Activated CD4-positive, alpha-beta T cell treated with anti-CD3 and anti-CD28 coated beads, Interleukin-2, amount 10 ng/mL, durations not matched to agents 24 days and 14 days (primary cell): ENCODE results near the gene LMF1. TPM values are rescaled to one million over a fixed set of nuclear protein-coding genes. Genes with fewer than 3 reads are reported as not detected.
"Not testable (repeated sequence)": the region's sequence is repeated elsewhere in the genome, so short reads cannot be mapped to it uniquely, and the experiment has no call there.

ENCODE experiments used
- DNase-seq: peaks from one replicate; pipeline ENCODE4 v3.0.0; 2022
- H3K27ac Mint-ChIP-seq: one replicate; pipeline ENCODE4 v1.8.0; 2022; ENCODE audit warnings: mild to moderate bottlenecking, mixed read lengths
- H3K27me3 Mint-ChIP-seq: one replicate; pipeline ENCODE4 v1.8.0; 2022; ENCODE audit warnings: mixed read lengths
- H3K36me3 Mint-ChIP-seq: one replicate; pipeline ENCODE4 v1.8.0; 2022; ENCODE audit warnings: low read depth, mild to moderate bottlenecking, mixed read lengths
- H3K4me1 Mint-ChIP-seq: one replicate; pipeline ENCODE4 v1.8.0; 2021; ENCODE audit warnings: mixed read lengths
- H3K4me3 Mint-ChIP-seq: one replicate; pipeline ENCODE4 v1.8.0; 2022; ENCODE audit warnings: mild to moderate bottlenecking, moderate library complexity, mixed read lengths
- H3K9me3 Mint-ChIP-seq: one replicate; pipeline ENCODE4 v1.8.0; 2021; ENCODE audit warnings: mixed read lengths
- intact Hi-C: fragments of 100-400 bp; cut with micrococcal nuclease; formaldehyde crosslinking; loops from one replicate; pipeline ENCODE4 v1.15.1; 2023
- total RNA-seq: library from RNA; stranded (reverse); gene quantifications from 2 replicates; pipeline ENCODE4 v1.2.3, GENCODE V29; 2022

Gene LMF1
- total RNA-seq, 1 donor from 2014 or later = 11.9 TPM

- Mint-ChIP-seq H3K27ac (no peak overlapping the region), H3K36me3 (no peaks in the 10 kb centered on the region), H3K4me3 (no peak overlapping the region), H3K4me1 (no peaks in the 10 kb centered on the region), H3K9me3 (no peaks in the 10 kb centered on the region), H3K27me3 (no peaks in the 10 kb centered on the region)
- no peak for DNase-seq
- intact Hi-C loops = no loop called here
Measured at GRCh38 chr16:890716-891352, 80.0 kb downstream of the LMF1 start.

DNA sequence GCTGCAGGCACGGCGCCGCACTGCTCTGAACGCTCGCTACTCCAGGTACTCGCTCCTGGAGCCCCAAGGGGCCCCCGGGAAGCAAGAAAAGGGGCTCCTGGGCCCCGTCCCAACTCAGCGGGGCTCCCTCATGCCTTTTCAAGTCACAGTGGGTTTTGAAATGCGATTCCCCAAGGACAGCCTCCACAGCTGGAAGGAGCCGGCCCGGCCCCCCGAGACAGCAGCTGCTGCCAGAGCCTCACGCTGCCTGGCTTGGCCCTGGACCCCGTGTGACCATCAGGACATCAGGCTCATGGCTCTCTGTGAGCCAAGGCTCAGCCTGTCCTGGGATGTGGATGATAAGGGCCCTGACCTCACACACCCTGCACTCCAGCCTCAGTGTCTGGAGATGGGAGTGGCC, 80.6 kb downstream of the LMF1 start:
- Mint-ChIP-seq H3K9me3 (no peaks in the 10 kb centered on the region), H3K36me3 (no peaks in the 10 kb centered on the region), H3K27me3 (no peaks in the 10 kb centered on the region), H3K27ac (no peak overlapping the region), H3K4me3 (no peak overlapping the region), H3K4me1 (no peaks in the 10 kb centered on the region)
- DNase-seq = no peak
- intact Hi-C loops = no loop called here

DNA sequence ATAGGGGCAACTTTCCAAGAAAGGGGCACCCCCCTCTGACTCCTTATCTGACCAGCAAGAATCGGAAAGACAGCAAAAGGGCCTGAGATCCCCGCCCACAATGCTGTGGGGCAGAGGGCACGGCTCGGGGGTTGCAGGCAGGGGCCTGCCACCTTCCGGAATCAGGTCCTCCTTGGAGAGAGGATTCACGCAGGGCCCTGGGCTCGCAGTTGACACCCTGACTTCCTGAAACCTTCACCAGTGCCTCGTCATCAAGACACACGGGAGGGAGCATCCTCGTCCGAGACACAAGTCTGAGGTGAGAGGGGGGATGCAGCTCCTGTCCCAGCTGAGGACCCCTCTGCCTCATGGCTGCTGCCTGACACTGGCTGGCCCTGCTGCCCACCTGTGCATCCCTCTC, 81.2 kb downstream of the LMF1 start:
- H3K36me3 Mint-ChIP-seq = no peaks in the 10 kb centered on the region
- no peak for DNase-seq
- no peaks in the 10 kb centered on the region for H3K4me1 Mint-ChIP-seq
- no peaks in the 10 kb centered on the region for H3K27me3 Mint-ChIP-seq
- H3K4me3 Mint-ChIP-seq = no peak overlapping the region
- H3K9me3 Mint-ChIP-seq = no peaks in the 10 kb centered on the region
- intact Hi-C loops = no loop called here
- no peak overlapping the region for H3K27ac Mint-ChIP-seq

GRCh38 chr16:888901-889570, 81.7 kb downstream of the LMF1 start:
- H3K9me3 Mint-ChIP-seq = no peaks in the 10 kb centered on the region
- no peaks in the 10 kb centered on the region for H3K27me3 Mint-ChIP-seq
- H3K36me3 Mint-ChIP-seq = no peaks in the 10 kb centered on the region
- no peak for DNase-seq
- intact Hi-C loops = no loop called here
- H3K4me1 Mint-ChIP-seq = no peaks in the 10 kb centered on the region
- H3K4me3 Mint-ChIP-seq = no peak overlapping the region
- H3K27ac Mint-ChIP-seq = no peak overlapping the region

- H3K27ac Mint-ChIP-seq, H3K4me3 Mint-ChIP-seq, DNase-seq, H3K27me3 Mint-ChIP-seq, H3K36me3 Mint-ChIP-seq, H3K4me1 Mint-ChIP-seq, intact Hi-C loops, H3K9me3 Mint-ChIP-seq: not testable (repeated sequence)
Measured at GRCh38 chr16:888456-888855, 82.3 kb downstream of the LMF1 start.

- H3K9me3 Mint-ChIP-seq = no peaks in the 10 kb centered on the region
- no peaks in the 10 kb centered on the region for H3K36me3 Mint-ChIP-seq
- no peak overlapping the region for H3K27ac Mint-ChIP-seq
- no peak overlapping the region for H3K4me3 Mint-ChIP-seq
- no peak for DNase-seq
- no peaks in the 10 kb centered on the region for H3K27me3 Mint-ChIP-seq
- intact Hi-C loops = no loop called here
- no peaks in the 10 kb centered on the region for H3K4me1 Mint-ChIP-seq
Measured at GRCh38 chr16:887846-888245, 82.9 kb downstream of the LMF1 start.

DNA sequence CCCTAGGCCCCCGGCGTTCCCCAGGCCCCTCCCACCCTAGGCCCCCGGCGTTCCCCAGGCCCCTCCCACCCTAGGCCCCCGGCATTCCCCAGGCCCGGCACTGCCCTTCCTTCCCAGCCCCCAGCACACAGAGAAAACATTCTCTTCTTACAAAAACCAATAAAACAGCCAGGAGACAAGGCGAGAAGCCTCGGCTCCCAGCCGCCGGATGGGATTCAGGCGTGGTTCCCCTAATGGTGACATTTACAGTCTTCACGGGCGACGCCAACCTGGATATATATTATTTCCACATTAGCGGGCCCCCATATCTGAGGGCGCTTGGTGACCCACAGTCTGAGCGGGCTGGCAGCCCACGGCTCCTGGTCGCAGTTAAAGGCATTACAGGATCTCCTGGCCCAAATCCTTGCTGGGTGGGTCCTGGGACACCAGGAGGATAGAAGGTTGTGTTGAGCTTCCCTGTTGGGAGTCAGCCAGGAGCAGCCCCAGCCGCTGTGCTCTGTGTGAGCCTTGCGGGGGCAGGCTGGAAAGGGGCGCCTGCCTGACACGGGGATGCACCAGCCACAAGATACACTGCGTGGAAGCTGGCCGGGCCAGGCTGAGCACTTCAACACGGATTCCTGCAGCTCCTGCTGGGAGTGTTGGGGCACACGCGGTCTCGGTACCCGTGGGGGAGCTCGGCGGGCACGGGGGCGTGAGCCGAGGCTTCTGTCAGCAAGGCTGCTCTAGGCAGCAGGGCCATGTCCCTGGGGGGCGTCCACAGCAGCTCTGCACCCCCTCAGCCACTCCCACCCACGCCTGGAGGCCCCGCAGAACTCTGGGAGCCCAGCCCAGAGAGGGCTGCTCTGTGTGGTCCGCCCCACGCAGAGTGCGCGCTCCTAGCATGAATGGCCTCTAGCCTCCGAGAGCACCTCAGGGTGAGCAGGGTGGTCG, 83.7 kb downstream of the LMF1 start:
- Mint-ChIP-seq H3K4me1 (no peaks in the 10 kb centered on the region), H3K27ac (no peak overlapping the region)

DNA sequence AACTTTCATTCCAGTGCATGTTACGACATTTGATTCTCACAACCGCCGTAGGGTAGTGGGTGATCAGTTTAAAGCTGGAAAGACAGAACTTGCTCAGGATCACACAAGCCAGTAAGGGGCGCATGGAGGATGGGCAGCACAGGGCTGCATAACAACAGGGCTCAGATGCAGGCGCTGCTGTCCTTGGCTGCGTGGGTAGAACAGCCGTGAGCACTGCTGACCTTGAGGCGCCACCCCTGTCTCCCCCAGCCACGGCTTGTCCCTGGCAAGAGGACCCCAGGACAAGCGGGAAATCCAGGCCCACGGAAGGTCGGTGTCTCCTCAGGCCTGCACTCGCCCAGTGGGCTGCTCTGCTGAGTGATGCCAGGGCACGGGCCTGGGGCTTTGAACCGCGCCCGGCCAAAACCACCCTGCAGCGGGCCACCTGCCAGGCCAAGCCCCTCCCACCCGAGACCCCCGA, 84.7 kb downstream of the LMF1 start:
- Mint-ChIP-seq H3K36me3 (no peaks in the 10 kb centered on the region), H3K9me3 (no peaks in the 10 kb centered on the region), H3K27ac (no peak overlapping the region), H3K4me1 (no peaks in the 10 kb centered on the region), H3K27me3 (no peaks in the 10 kb centered on the region), H3K4me3 (no peak overlapping the region)
- no peak for DNase-seq
- intact Hi-C loops = no loop called here

More for the DNA sequence above, 83.7 kb downstream of the LMF1 start:
- no peaks in the 10 kb centered on the region for H3K27me3 Mint-ChIP-seq
- no peaks in the 10 kb centered on the region for H3K36me3 Mint-ChIP-seq
- no peak overlapping the region for H3K4me3 Mint-ChIP-seq
- intact Hi-C loops = no loop called here
- DNase-seq = no peak
- no peaks in the 10 kb centered on the region for H3K9me3 Mint-ChIP-seq

DNA sequence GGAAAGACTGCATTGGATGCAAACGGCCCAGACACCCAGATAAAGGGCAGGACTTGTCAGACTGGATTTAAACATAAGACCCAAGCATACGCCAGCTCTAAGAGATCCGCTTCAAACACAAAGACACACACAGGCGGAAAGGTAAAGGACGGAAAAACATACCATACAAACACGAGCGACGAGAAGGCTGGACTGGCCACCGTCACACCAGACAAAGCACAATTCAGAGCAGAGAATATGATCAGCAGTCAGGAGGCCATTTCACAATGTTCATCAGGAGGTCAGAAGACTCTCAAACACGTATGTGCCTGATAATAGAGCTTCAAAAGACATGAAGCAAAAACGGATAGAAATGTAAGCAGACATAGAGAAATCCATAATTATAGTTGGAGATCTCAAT, 85.4 kb downstream of the LMF1 start:
- Mint-ChIP-seq H3K4me1 (no peaks in the 10 kb centered on the region), H3K4me3 (no peak overlapping the region), H3K27me3 (no peaks in the 10 kb centered on the region), H3K36me3 (no peaks in the 10 kb centered on the region), H3K9me3 (no peaks in the 10 kb centered on the region), H3K27ac (no peak overlapping the region)
- intact Hi-C loops = no loop called here
- no peak for DNase-seq

DNA sequence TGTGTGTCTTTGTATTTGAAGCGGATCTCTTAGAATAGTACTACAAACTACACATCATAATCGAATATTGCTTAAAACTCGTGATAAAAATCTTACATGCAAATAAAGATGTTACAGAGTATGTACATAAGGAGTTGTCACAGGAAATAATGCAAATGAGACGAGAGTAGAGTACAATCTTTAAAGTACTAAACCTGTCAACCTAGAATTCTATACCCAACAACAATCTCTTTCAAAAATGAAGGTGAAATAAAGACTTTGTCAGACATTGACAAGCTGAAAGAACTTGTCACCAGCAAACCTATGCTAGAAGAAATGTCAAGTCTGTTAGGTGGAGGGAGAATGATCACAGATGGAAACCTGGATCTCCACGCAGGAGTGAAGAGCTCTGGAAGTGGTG, 86.6 kb downstream of the LMF1 start:
- Mint-ChIP-seq H3K9me3 (no peaks in the 10 kb centered on the region), H3K4me3 (no peak overlapping the region), H3K27me3 (no peaks in the 10 kb centered on the region), H3K4me1 (no peaks in the 10 kb centered on the region), H3K27ac (no peak overlapping the region), H3K36me3 (no peaks in the 10 kb centered on the region)
- intact Hi-C loops = no loop called here
- DNase-seq = no peak

- DNase-seq = no peak
- intact Hi-C loops = no loop called here
- Mint-ChIP-seq H3K4me1 (no peaks in the 10 kb centered on the region), H3K9me3 (no peaks in the 10 kb centered on the region), H3K27ac (no peak overlapping the region), H3K4me3 (no peak overlapping the region), H3K27me3 (no peaks in the 10 kb centered on the region), H3K36me3 (no peaks in the 10 kb centered on the region)
Measured at GRCh38 chr16:883781-884180, 87.0 kb downstream of the LMF1 start.

DNA sequence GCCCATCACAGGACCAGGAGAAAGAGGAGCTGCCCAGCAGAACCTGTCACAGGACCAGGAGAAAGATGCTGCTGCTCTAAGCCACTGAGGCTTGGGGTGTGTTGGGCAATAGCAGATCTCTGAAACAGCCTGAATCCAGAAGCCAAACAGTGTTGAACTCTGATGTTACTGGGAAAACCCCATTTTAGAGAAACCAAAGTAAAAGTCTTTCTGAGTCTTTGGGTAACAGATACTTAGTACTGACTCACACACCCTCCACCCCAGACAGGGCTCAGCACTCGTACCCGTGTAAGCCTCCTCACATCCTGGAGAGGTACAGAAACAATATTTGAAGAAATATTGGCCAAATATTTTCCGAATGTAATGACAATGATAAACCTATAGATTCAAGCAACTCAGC, 87.4 kb downstream of the LMF1 start:
- no peaks in the 10 kb centered on the region for H3K36me3 Mint-ChIP-seq
- H3K27ac Mint-ChIP-seq = no peak overlapping the region
- H3K4me1 Mint-ChIP-seq = no peaks in the 10 kb centered on the region
- no peaks in the 10 kb centered on the region for H3K9me3 Mint-ChIP-seq
- intact Hi-C loops = no loop called here
- H3K27me3 Mint-ChIP-seq = no peaks in the 10 kb centered on the region
- H3K4me3 Mint-ChIP-seq = no peak overlapping the region
- no peak for DNase-seq

DNA sequence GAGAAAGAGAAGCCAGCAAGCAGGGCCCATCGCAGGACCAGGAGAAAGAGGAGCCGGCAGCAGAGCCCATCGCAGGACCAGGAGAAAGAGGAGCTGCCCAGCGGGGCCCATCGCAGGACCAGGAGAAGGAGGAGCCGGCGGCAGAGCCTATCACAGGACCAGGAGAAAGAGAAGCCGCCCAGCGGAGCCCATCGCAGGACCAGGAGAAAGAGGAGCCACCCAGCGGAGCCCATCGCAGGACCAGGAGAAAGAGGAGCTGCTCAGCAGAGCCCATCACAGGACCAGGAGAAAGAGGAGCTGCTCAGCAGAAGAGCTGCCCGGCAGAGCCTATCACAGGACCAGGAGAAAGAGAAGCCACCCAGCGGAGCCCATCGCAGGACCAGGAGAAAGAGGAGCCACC, 88.1 kb downstream of the LMF1 start:
- H3K27me3 Mint-ChIP-seq, H3K4me1 Mint-ChIP-seq, H3K27ac Mint-ChIP-seq, intact Hi-C loops, H3K9me3 Mint-ChIP-seq, H3K4me3 Mint-ChIP-seq, DNase-seq, H3K36me3 Mint-ChIP-seq: not testable (repeated sequence)

GRCh38 chr16:882256-882655, 88.5 kb downstream of the LMF1 start:
- no peaks in the 10 kb centered on the region for H3K4me1 Mint-ChIP-seq
- H3K9me3 Mint-ChIP-seq = no peaks in the 10 kb centered on the region
- no peak overlapping the region for H3K27ac Mint-ChIP-seq
- intact Hi-C loops = no loop called here
- H3K4me3 Mint-ChIP-seq = no peak overlapping the region
- no peaks in the 10 kb centered on the region for H3K27me3 Mint-ChIP-seq
- no peak for DNase-seq
- no peaks in the 10 kb centered on the region for H3K36me3 Mint-ChIP-seq
